IMR-90 (cell line): ENCODE measurements around the gene RBM44. TPM values are rescaled to one million over a fixed set of nuclear protein-coding genes. Genes with fewer than 3 reads are reported as not detected.

Experiments
- ATAC-seq: fragments of 200-7000 bp; cut with Tn5 transposase; 2 replicates; pipeline ENCODE4 v1.9.1; 2020; ENCODE audit warnings: low read depth, mild to moderate bottlenecking, moderate library complexity
- BruUV-seq: library from RNA; stranded (reverse); fragments of 400-500 nt; replicated peaks from 2 replicates; lab custom pipeline; 2021; lab: Mats Ljungman, UMichigan
- CTCF ChIA-PET: fragments of 300-600 bp; formaldehyde crosslinking; extraction: SDS; loops from one replicate; lab custom pipeline; 2021; ENCODE audit warnings: antibody characterized with exemption; lab: Yijun Ruan, JAX
- POLR2A ChIA-PET: fragments of 300-600 bp; sonication (Branson Sonifier 250); formaldehyde crosslinking; loops from one replicate; lab custom pipeline; 2022; ENCODE audit warnings: antibody characterized with exemption; ENCODE audit not compliant: unreplicated experiment; lab: Charles Lee
- DNase-seq: peaks from one replicate; pipeline ENCODE4 v3.0.0; 2013
- H2AFZ ChIP-seq: replicated peaks from 2 replicates; pipeline ENCODE3; 2013; ENCODE audit warnings: low read length, mild to moderate bottlenecking; ENCODE audit not compliant: poor library complexity
- H2AK5ac ChIP-seq: 2 replicates; pipeline ENCODE4 v1.6.1; 2013; ENCODE audit warnings: low read depth, low read length, inconsistent platforms
- H2AK9ac ChIP-seq: replicated peaks from 2 replicates; pipeline ENCODE3; 2013; ENCODE audit warnings: mild to moderate bottlenecking, low read depth, low read length, moderate library complexity; ENCODE audit not compliant: poor library complexity
- H2BK120ac ChIP-seq: 2 replicates; pipeline ENCODE4 v1.6.1; 2013; ENCODE audit warnings: low read depth, low read length, inconsistent platforms
- H2BK15ac ChIP-seq: 3 replicates; pipeline ENCODE4 v1.6.1; 2013; ENCODE audit warnings: low read depth, low read length, inconsistent platforms
- H2BK20ac ChIP-seq: 2 replicates; pipeline ENCODE4 v1.6.1; 2013; ENCODE audit warnings: low read depth, mild to moderate bottlenecking, inconsistent platforms, low read length, moderate library complexity
- H2BK5ac ChIP-seq: 2 replicates; pipeline ENCODE4 v1.6.1; 2013; ENCODE audit warnings: mild to moderate bottlenecking, low read depth, low read length, inconsistent platforms; ENCODE audit not compliant: poor library complexity, severe bottlenecking
- H3K14ac ChIP-seq: replicated peaks from 2 replicates; pipeline ENCODE4 v1.6.1; 2013; ENCODE audit warnings: low read depth, low read length, inconsistent platforms
- H3K18ac ChIP-seq: 2 replicates; pipeline ENCODE4 v1.6.1; 2013; ENCODE audit warnings: low read depth, low read length, control low read depth
- H3K23ac ChIP-seq: 2 replicates; pipeline ENCODE4 v1.6.1; 2013; ENCODE audit warnings: low read depth, low read length, inconsistent platforms
- H3K27ac ChIP-seq: 2 replicates; pipeline ENCODE4 v1.5.1; 2013; ENCODE audit warnings: mild to moderate bottlenecking, control low read depth, low read length; ENCODE audit not compliant: insufficient read depth
- H3K27me3 ChIP-seq: 2 replicates; pipeline ENCODE4 v1.6.1; 2013; ENCODE audit warnings: low read length; ENCODE audit not compliant: control insufficient read depth, insufficient read depth
- H3K36me3 ChIP-seq: 2 replicates; pipeline ENCODE4 v1.6.1; 2013; ENCODE audit warnings: low read length, mixed read lengths; ENCODE audit not compliant: control insufficient read depth, insufficient read depth
- H3K4ac ChIP-seq: 2 replicates; pipeline ENCODE4 v1.6.1; 2013; ENCODE audit warnings: low read depth, low read length, inconsistent platforms
- H3K4me1 ChIP-seq: 2 replicates; pipeline ENCODE4 v1.6.1; 2013; ENCODE audit warnings: low read length, mixed read lengths; ENCODE audit not compliant: control insufficient read depth, insufficient read depth
- H3K4me2 ChIP-seq: 2 replicates; pipeline ENCODE4 v1.6.1; 2013; ENCODE audit warnings: low read depth, mild to moderate bottlenecking, control low read depth, low read length, moderate library complexity
- H3K4me3 ChIP-seq: 2 replicates; pipeline ENCODE4 v1.5.1; 2013; ENCODE audit warnings: low read depth, mild to moderate bottlenecking, control low read depth, low read length, moderate library complexity; ENCODE audit not compliant: insufficient read depth
- H3K56ac ChIP-seq: 2 replicates; pipeline ENCODE4 v1.6.1; 2013; ENCODE audit warnings: low read length, inconsistent platforms; ENCODE audit not compliant: insufficient read depth; ENCODE audit errors: extremely low read depth
- H3K79me1 ChIP-seq, 2 experiments: 2 replicates each; pipeline ENCODE4 v1.6.1; 2013; ENCODE audit warnings: low read length in 2 of 2, inconsistent platforms in 1 of 2, low read depth in 1 of 2
- H3K9ac ChIP-seq: 2 replicates; pipeline ENCODE4 v1.6.1; 2013; ENCODE audit warnings: low read depth, low read length, control low read depth
- H3K9me1 ChIP-seq: 2 replicates; pipeline ENCODE4 v1.6.1; 2013; ENCODE audit warnings: low read length, inconsistent platforms; ENCODE audit not compliant: insufficient read depth
- H3K9me3 ChIP-seq: 2 replicates; pipeline ENCODE4 v1.6.1; 2013; ENCODE audit warnings: low read length; ENCODE audit not compliant: control insufficient read depth, insufficient read depth
- H4K20me1 ChIP-seq: 2 replicates; pipeline ENCODE4 v1.6.1; 2013; ENCODE audit warnings: low read length, inconsistent platforms; ENCODE audit not compliant: insufficient read depth
- H4K5ac ChIP-seq: 2 replicates; pipeline ENCODE4 v1.6.1; 2013; ENCODE audit warnings: mild to moderate bottlenecking, low read depth, low read length, control low read depth
- H4K8ac ChIP-seq, 2 experiments: 2 replicates each; pipeline ENCODE4 v1.6.1; 2013; ENCODE audit warnings: low read depth in 2 of 2, low read length in 2 of 2, control low read depth in 1 of 2, inconsistent platforms in 1 of 2
- H4K91ac ChIP-seq: 2 replicates; pipeline ENCODE4 v1.6.1; 2013; ENCODE audit warnings: low read depth, low read length, inconsistent platforms; ENCODE audit not compliant: insufficient read depth
- BHLHE40 ChIP-seq: fragments of 150-350 bp; IDR thresholded peaks from 2 replicates; pipeline ENCODE4 v1.6.1; 2016; ENCODE audit warnings: mild to moderate bottlenecking, low read depth, low read length
- CEBPB ChIP-seq: IDR thresholded peaks from 2 replicates; pipeline ENCODE4 v1.6.1; 2012; ENCODE audit warnings: low read depth, low read length, improper control_type of control experiment
- FOS ChIP-seq: fragments of 150-350 bp; IDR thresholded peaks from 2 replicates; pipeline ENCODE4 v1.6.1; 2016; ENCODE audit warnings: low read depth, low read length
- MAFK ChIP-seq: IDR thresholded peaks from 2 replicates; pipeline ENCODE4 v1.6.1; 2012; ENCODE audit warnings: low read depth, low read length, improper control_type of control experiment
- MAZ ChIP-seq: IDR thresholded peaks from 2 replicates; pipeline ENCODE4 v1.6.1; 2012; ENCODE audit warnings: low read depth, mild to moderate bottlenecking, low read length, improper control_type of control experiment, moderate library complexity, borderline replicate concordance
- MXI1 ChIP-seq: IDR thresholded peaks from 2 replicates; pipeline ENCODE4 v1.6.1; 2012; ENCODE audit warnings: low read depth, mild to moderate bottlenecking, low read length, moderate library complexity, borderline replicate concordance
- NFE2L2 ChIP-seq: fragments of 150-350 bp; IDR thresholded peaks from 2 replicates; pipeline ENCODE4 v1.6.1; 2016; ENCODE audit warnings: low read depth, mild to moderate bottlenecking, low read length
- POLR2A ChIP-seq: IDR thresholded peaks from 2 replicates; pipeline ENCODE4 v1.6.1; 2012; ENCODE audit warnings: mild to moderate bottlenecking, low read depth, low read length
- RAD21 ChIP-seq: IDR thresholded peaks from 2 replicates; pipeline ENCODE4 v1.6.1; 2012; ENCODE audit warnings: low read length, improper control_type of control experiment
- RCOR1 ChIP-seq: IDR thresholded peaks from 2 replicates; pipeline ENCODE4 v1.6.1; 2012; ENCODE audit warnings: mild to moderate bottlenecking, low read length, improper control_type of control experiment; ENCODE audit not compliant: insufficient replicate concordance
- RFX5 ChIP-seq: IDR thresholded peaks from 2 replicates; pipeline ENCODE4 v1.8.0; 2012; ENCODE audit warnings: low read depth, mild to moderate bottlenecking, low read length, moderate library complexity
- SMC3 ChIP-seq: fragments of 150-350 bp; IDR thresholded peaks from 2 replicates; pipeline ENCODE4 v1.6.1; 2016; ENCODE audit warnings: low read depth, mild to moderate bottlenecking, antibody characterized with exemption, low read length, moderate library complexity
- WGBS, 2 experiments: methylation state at CpG; one replicate each; pipeline versions ENCODE4 v1.1.5 to v1.1.7; 2013; ENCODE audit warnings: missing lambda C conversion rate in 2 of 2; ENCODE audit not compliant: insufficient read length in 1 of 2; ENCODE audit errors: extremely low coverage in 2 of 2; 5-methylcytosine and 5-hydroxymethylcytosine counted together
- dilution Hi-C: fragments of 300-500 bp; cut with HindIII; formaldehyde crosslinking; loops from one replicate; pipeline ENCODE4 v1.14.3; 2018; ENCODE audit warnings: low sequenced_read_pairs; ENCODE audit not compliant: unreplicated experiment
- in situ Hi-C: fragments of 300-500 bp; cut with MboI; formaldehyde crosslinking; loops from 3 replicates; pipeline ENCODE4 v1.14.3; 2019; ENCODE audit warnings: low sequenced_read_pairs, inconsistent platforms, mixed read lengths
- intact Hi-C: fragments of 100-400 bp; cut with micrococcal nuclease; formaldehyde crosslinking; loops from 2 replicates; pipeline ENCODE4 v1.10.0; 2022
- polyA plus RNA-seq, 3 experiments: library from polyadenylated mRNA; depleted of rRNA; stranded (reverse); fragments of >200 nt; gene quantifications; 2 replicates each; pipeline ENCODE4 v1.2.3, GENCODE V29; 2012; ENCODE audit warnings: low replicate concordance in 1 of 3
- total RNA-seq: library from RNA; depleted of rRNA; stranded (reverse); fragments of >200 nt; gene quantifications from 2 replicates; pipeline ENCODE4 v1.2.3, GENCODE V29; 2012
- TF ChIP-seq, protein P1 (sequence below): fragments of 150-350 bp; IDR thresholded peaks from 2 replicates; pipeline ENCODE4 v1.6.1; 2016; ENCODE audit warnings: low read depth, mild to moderate bottlenecking, low read length, moderate library complexity, borderline replicate concordance
- TF ChIP-seq, protein P2 (sequence below): fragments of 150-350 bp; IDR thresholded peaks from 2 replicates; pipeline ENCODE4 v1.6.1; 2017; ENCODE audit warnings: mild to moderate bottlenecking, antibody characterized with exemption, low read length, low read depth
- TF ChIP-seq, protein P3 (sequence below): conservative IDR thresholded peaks from 2 replicates; pipeline ENCODE4 v1.5.1; 2012; ENCODE audit warnings: mild to moderate bottlenecking, low read depth, low read length, improper control_type of control experiment

Gene RBM44
- total and polyA plus RNA-seq, 2 of the 4 experiments (the other 2 are of a cell fraction) = 0.14 to 0.18 TPM

DNA sequence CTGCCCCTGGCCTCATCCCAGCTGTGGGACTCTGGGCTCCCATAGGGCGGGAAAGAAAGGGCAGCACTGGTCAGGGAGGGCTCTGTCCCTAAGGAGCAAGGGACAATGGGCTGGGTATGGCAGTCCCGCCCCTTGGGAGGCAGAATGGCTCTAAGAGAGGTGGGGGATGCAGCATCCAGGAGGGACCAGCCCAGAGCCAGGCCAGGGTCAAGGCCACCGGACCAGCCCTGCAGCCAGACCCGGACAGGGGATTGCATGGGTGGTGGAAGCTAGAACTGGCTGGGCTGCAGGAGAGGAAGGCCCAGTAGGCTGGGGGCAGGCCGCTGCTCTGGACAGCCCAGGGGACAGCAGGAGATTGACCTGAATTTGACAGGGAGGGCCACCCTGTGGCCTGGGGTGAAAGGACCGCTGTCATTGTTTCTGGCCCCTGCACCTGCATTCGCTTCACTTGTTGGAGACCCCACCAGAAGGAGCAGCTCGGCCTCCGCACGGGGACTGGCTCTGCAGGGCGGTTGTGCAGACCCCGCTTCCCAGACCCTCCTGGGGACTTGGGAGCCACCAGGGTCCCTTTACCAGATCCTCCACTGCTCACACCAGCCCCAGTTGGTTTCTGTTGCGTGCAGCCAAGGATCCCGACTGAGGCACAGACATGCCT is 75.4 kb downstream of the RBM44 start:
- Histone ChIP-seq H4K20me1 (no peaks in the 10 kb centered on the region), H3K4me1 (peaks cover 36% of the 10 kb centered on the region), H4K5ac (no peak overlapping the region), H3K27ac (peak overlapping the region; percentile 29; the same call in 1 of the 2 replicates), H2BK15ac (no peak overlapping the region; the same call in 2 of the 3 replicates), H3K14ac (peak overlapping the region; percentile 48; the same call in 1 of the 2 replicates), H3K4me3 (no peak overlapping the region), H3K79me1 (peaks cover 0 to 6% of the 10 kb centered on the region in 2 experiments; a peak in 1 of 4 replicates), H3K27me3 (no peaks in the 10 kb centered on the region), H3K9ac (no peak overlapping the region), H2AK9ac (peak overlapping the region; percentile 84), H2AK5ac (0 out of 2 replicates have a peak overlapping the region, but pooled peaks have one; percentile 43), H3K4me2 (no peak overlapping the region), H3K9me3 (no peaks in the 10 kb centered on the region), H2BK5ac (peak overlapping the region; percentile 6), H4K91ac (peak overlapping the region; percentile 8), H3K9me1 (no peaks in the 10 kb centered on the region; the same call in 1 of the 2 replicates), H3K4ac (peak overlapping the region; percentile 7), H3K56ac (no peak overlapping the region), H3K18ac (peak overlapping the region; percentile 19; the same call in 1 of the 2 replicates), H3K23ac (no peak overlapping the region), H3K36me3 (no peaks in the 10 kb centered on the region), H2AFZ (peak overlapping the region; percentile 2), H4K8ac (peak overlapping the region in 1 of 2 experiments; percentile 31; a peak in 2 of 4 replicates), H2BK120ac (peak overlapping the region; percentile 30), H2BK20ac (no peak overlapping the region; the same call in 1 of the 2 replicates)
- no peak for ATAC-seq
- ChIA-PET POLR2A (no interaction called here), CTCF (no interaction called here)
- BruUV-seq = no TSS peak
- intact Hi-C loops (no loop called here), dilution Hi-C loops (no loop called here), in situ Hi-C loops (no loop called here)
- WGBS, 2 experiments = 95% methylated on average over 6 of the region's 14 CpGs; no CpG with 5 or more reads in 1 of the 2 experiments
- DNase-seq = no peak
- TF ChIP-seq, protein P1, sequence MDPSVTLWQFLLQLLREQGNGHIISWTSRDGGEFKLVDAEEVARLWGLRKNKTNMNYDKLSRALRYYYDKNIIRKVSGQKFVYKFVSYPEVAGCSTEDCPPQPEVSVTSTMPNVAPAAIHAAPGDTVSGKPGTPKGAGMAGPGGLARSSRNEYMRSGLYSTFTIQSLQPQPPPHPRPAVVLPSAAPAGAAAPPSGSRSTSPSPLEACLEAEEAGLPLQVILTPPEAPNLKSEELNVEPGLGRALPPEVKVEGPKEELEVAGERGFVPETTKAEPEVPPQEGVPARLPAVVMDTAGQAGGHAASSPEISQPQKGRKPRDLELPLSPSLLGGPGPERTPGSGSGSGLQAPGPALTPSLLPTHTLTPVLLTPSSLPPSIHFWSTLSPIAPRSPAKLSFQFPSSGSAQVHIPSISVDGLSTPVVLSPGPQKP = no peak
- TF ChIP-seq RAD21 = no peak
- TF ChIP-seq RFX5 = no peak
- TF ChIP-seq, protein P2, sequence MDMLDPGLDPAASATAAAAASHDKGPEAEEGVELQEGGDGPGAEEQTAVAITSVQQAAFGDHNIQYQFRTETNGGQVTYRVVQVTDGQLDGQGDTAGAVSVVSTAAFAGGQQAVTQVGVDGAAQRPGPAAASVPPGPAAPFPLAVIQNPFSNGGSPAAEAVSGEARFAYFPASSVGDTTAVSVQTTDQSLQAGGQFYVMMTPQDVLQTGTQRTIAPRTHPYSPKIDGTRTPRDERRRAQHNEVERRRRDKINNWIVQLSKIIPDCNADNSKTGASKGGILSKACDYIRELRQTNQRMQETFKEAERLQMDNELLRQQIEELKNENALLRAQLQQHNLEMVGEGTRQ = no peak
- no peak for TF ChIP-seq RCOR1
- TF ChIP-seq MAZ = no peak
- no peak for TF ChIP-seq FOS
- no peak for TF ChIP-seq NFE2L2
- TF ChIP-seq SMC3 = no peak
- TF ChIP-seq, protein P3, sequence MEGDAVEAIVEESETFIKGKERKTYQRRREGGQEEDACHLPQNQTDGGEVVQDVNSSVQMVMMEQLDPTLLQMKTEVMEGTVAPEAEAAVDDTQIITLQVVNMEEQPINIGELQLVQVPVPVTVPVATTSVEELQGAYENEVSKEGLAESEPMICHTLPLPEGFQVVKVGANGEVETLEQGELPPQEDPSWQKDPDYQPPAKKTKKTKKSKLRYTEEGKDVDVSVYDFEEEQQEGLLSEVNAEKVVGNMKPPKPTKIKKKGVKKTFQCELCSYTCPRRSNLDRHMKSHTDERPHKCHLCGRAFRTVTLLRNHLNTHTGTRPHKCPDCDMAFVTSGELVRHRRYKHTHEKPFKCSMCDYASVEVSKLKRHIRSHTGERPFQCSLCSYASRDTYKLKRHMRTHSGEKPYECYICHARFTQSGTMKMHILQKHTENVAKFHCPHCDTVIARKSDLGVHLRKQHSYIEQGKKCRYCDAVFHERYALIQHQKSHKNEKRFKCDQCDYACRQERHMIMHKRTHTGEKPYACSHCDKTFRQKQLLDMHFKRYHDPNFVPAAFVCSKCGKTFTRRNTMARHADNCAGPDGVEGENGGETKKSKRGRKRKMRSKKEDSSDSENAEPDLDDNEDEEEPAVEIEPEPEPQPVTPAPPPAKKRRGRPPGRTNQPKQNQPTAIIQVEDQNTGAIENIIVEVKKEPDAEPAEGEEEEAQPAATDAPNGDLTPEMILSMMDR = no peak
- TF ChIP-seq MXI1 = no peak
- no peak for TF ChIP-seq MAFK
- no peak for TF ChIP-seq BHLHE40
- no peak for TF ChIP-seq POLR2A
- TF ChIP-seq CEBPB = no peak
